MCF 10A (cell line): ENCODE data around the gene PUSL1. TPM values are rescaled to one million over a fixed set of nuclear protein-coding genes. Genes with fewer than 3 reads are reported as not detected.

Experiments used
- BruUV-seq: library from RNA; stranded (reverse); fragments of 400-500 nt; replicated peaks from 2 replicates; lab custom pipeline; 2021; lab: Mats Ljungman, UMichigan
- CTCF ChIA-PET: fragments of 300-600 bp; sonication (Branson Sonifier 250); formaldehyde crosslinking; extraction: SDS; loops from one replicate; lab custom pipeline; 2021; ENCODE audit warnings: antibody characterized with exemption, inconsistent platforms; lab: Yijun Ruan, JAX
- POLR2A ChIA-PET: fragments of 300-600, 350-650 bp; sonication (Branson Sonifier 250); formaldehyde crosslinking; extraction: SDS; loops from one replicate; lab custom pipeline; 2020; ENCODE audit warnings: antibody characterized with exemption, inconsistent platforms; lab: Yijun Ruan, JAX
- DNase-seq: peaks from one replicate; pipeline ENCODE4 v3.0.0-alpha.2; 2018; ENCODE audit not compliant: unreplicated experiment
- H3K27ac Mint-ChIP-seq: one replicate; pipeline ENCODE4 v1.8.0; 2022; ENCODE audit warnings: mild to moderate bottlenecking, low read depth, mixed read lengths; ENCODE audit not compliant: unreplicated experiment
- H3K27me3 Mint-ChIP-seq: one replicate; pipeline ENCODE4 v1.8.0; 2022; ENCODE audit warnings: mixed read lengths; ENCODE audit not compliant: insufficient read depth, unreplicated experiment
- H3K36me3 Mint-ChIP-seq: one replicate; pipeline ENCODE4 v1.8.0; 2022; ENCODE audit warnings: mild to moderate bottlenecking, moderate library complexity, mixed read lengths; ENCODE audit not compliant: insufficient read depth, unreplicated experiment
- H3K4me1 Mint-ChIP-seq: one replicate; pipeline ENCODE4 v1.8.0; 2022; ENCODE audit warnings: mixed read lengths; ENCODE audit not compliant: insufficient read depth, unreplicated experiment
- H3K4me3 Mint-ChIP-seq: one replicate; pipeline ENCODE4 v1.8.0; 2022; ENCODE audit warnings: mild to moderate bottlenecking, moderate library complexity, mixed read lengths; ENCODE audit not compliant: unreplicated experiment
- H3K9me3 Mint-ChIP-seq: one replicate; pipeline ENCODE4 v1.8.0; 2022; ENCODE audit warnings: mixed read lengths; ENCODE audit not compliant: unreplicated experiment
- intact Hi-C: fragments of 100-400 bp; cut with micrococcal nuclease; formaldehyde crosslinking; loops from 2 replicates; pipeline ENCODE4 v1.14.1; 2022
- total RNA-seq: library from RNA; stranded (reverse); gene quantifications from 2 replicates; pipeline ENCODE4 v1.2.3, GENCODE V29; 2022
- TF ChIP-seq, protein P1 (sequence below): fragments of 200-600 bp; IDR thresholded peaks from one replicate; pipeline ENCODE4 v1.8.0; 2022; ENCODE audit warnings: antibody characterized with exemption, mild to moderate bottlenecking; ENCODE audit not compliant: unreplicated experiment

The PUSL1 gene
- total RNA-seq, 1 experiment from 2014 or later: 27.4 TPM

- no peak for DNase-seq
- intact Hi-C loops: no loop called here
- Mint-ChIP-seq H3K4me1 (no peaks in the 10 kb centered on the region), H3K27ac (no peak overlapping the region), H3K4me3 (no peak overlapping the region), H3K36me3 (peaks cover 53% of the 10 kb centered on the region), H3K27me3 (no peaks in the 10 kb centered on the region), H3K9me3 (no peaks in the 10 kb centered on the region)
- BruUV-seq: no TSS peak
- TF ChIP-seq, protein P1, sequence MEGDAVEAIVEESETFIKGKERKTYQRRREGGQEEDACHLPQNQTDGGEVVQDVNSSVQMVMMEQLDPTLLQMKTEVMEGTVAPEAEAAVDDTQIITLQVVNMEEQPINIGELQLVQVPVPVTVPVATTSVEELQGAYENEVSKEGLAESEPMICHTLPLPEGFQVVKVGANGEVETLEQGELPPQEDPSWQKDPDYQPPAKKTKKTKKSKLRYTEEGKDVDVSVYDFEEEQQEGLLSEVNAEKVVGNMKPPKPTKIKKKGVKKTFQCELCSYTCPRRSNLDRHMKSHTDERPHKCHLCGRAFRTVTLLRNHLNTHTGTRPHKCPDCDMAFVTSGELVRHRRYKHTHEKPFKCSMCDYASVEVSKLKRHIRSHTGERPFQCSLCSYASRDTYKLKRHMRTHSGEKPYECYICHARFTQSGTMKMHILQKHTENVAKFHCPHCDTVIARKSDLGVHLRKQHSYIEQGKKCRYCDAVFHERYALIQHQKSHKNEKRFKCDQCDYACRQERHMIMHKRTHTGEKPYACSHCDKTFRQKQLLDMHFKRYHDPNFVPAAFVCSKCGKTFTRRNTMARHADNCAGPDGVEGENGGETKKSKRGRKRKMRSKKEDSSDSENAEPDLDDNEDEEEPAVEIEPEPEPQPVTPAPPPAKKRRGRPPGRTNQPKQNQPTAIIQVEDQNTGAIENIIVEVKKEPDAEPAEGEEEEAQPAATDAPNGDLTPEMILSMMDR: no peak
- ChIA-PET CTCF (no interaction called here), POLR2A (interaction anchor here (0.6 to 1.5 kb wide), 2 partner anchors 17 to 142 kb away, joined by 3 to 4 read pairs; no protein-coding TSS in a partner anchor)
These were observed 27.4 kb downstream of the PUSL1 start for GRCh38 chr1:1335792-1336248.

DNA sequence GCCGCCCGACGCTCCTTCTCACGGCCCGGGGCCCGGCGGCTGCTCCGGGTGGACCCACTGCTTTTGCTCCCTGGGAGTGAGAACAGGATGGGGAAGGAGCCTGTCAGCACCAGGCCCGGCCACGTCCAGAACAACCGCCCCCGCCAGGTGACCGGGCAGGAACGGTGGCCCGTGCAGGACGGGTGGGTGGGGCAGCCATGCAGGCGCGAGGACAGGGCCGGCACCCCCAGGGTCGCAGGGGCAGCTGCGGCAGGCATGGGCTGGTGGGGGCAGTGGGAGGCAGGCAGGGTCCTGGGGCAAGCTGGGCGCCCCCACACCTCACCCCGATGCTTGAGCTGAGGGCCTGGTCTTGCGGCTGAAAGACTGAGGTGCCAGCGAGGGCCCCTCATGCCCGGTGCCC is 28.0 kb downstream of the PUSL1 start:
- no peak for DNase-seq
- no TSS peak for BruUV-seq
- Mint-ChIP-seq H3K27me3 (no peaks in the 10 kb centered on the region), H3K4me3 (no peak overlapping the region), H3K27ac (no peak overlapping the region), H3K9me3 (no peaks in the 10 kb centered on the region), H3K36me3 (peaks cover 60% of the 10 kb centered on the region), H3K4me1 (no peaks in the 10 kb centered on the region)
- TF ChIP-seq, protein P1: no peak
- ChIA-PET CTCF (no interaction called here), POLR2A (interaction anchor here (0.6 kb wide), 1 partner anchor 141 kb away, joined by 3 read pairs; no protein-coding TSS in a partner anchor)
- intact Hi-C loops: no loop called here

- H3K9me3 Mint-ChIP-seq: no peaks in the 10 kb centered on the region
- H3K27ac Mint-ChIP-seq: no peak overlapping the region
- H3K4me1 Mint-ChIP-seq: no peaks in the 10 kb centered on the region
- no TSS peak for BruUV-seq
- H3K4me3 Mint-ChIP-seq: no peak overlapping the region
- intact Hi-C loops: no loop called here
- DNase-seq: no peak
- TF ChIP-seq, protein P1: no peak
- H3K36me3 Mint-ChIP-seq: peaks cover 61% of the 10 kb centered on the region
- H3K27me3 Mint-ChIP-seq: no peaks in the 10 kb centered on the region
- ChIA-PET CTCF (no interaction called here), POLR2A (interaction anchor here (0.9 to 1.1 kb wide), 2 partner anchors 10 to 11 kb away, joined by 3 read pairs; no protein-coding TSS in a partner anchor)
These were observed 28.8 kb downstream of the PUSL1 start for GRCh38 chr1:1336931-1337792.

GRCh38 chr1:1337793-1338147 is 29.4 kb downstream of the PUSL1 start:
- CTCF ChIA-PET: no interaction called here
- no TSS peak for BruUV-seq
- DNase-seq: no peak

More at GRCh38 chr1:1337793-1338147, 29.4 kb downstream of the PUSL1 start:
- intact Hi-C loops: no loop called here
- Mint-ChIP-seq H3K9me3 (no peaks in the 10 kb centered on the region), H3K4me1 (no peaks in the 10 kb centered on the region), H3K27ac (no peak overlapping the region), H3K36me3 (peaks cover 60% of the 10 kb centered on the region), H3K27me3 (no peaks in the 10 kb centered on the region), H3K4me3 (no peak overlapping the region)
- POLR2A ChIA-PET: interaction anchor here (0.9 to 1.1 kb wide), 2 partner anchors 10 to 11 kb away, joined by 3 read pairs; no protein-coding TSS in a partner anchor
- TF ChIP-seq, protein P1: no peak
